GM21717 (cell line): Measurements from ENCODE around the gene KLHL14.
"Not testable (repeated sequence)": the region's sequence is repeated elsewhere in the genome, so short reads cannot be mapped to it uniquely, and the experiment has no call there.

Experiments
- ATAC-seq: cut with Tn5 transposase; IDR thresholded peaks from one replicate; pipeline ENCODE4 v1.9.1; 2021; ENCODE audit warnings: mild to moderate bottlenecking, moderate library complexity; ENCODE audit not compliant: unreplicated experiment

The KLHL14 gene

DNA sequence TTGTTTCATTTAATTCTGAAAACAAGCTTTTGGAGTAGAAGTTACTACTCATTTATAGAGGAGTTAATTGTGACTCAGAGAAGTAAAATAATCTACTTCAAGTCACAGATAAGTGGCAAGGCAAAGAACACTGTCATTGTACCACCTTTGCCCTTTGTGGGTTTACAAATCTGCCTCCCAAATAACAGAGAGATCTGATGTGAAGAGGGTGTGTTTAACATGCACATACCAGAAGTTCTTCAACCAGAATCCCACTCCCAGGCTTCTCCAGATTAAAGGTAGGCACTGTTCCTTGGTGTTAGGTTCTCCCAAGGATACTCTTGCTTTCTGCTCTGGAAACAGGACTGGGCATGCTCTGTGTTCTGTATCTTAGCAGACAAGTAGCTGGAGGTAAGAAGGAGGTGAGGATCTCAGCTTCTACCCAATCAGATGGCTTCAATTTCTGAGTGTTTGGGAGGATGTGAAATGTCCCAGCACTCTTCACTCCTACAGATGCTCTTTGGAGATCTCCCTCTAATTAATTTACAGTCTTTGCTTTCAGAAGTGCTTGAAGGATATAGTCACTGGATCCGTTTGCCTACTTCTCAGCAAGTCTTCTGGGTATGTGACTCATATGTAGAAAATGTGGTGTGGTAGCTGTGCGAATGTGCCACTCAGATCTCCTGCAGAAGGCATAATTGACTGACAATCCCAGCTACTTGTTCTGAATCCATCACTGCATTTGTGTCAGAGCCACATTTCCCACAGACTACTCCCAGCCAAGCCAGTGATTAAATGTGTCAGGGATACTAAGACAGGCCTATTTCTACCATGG is 111.1 kb downstream of the KLHL14 start:
- ATAC-seq = no peak

DNA sequence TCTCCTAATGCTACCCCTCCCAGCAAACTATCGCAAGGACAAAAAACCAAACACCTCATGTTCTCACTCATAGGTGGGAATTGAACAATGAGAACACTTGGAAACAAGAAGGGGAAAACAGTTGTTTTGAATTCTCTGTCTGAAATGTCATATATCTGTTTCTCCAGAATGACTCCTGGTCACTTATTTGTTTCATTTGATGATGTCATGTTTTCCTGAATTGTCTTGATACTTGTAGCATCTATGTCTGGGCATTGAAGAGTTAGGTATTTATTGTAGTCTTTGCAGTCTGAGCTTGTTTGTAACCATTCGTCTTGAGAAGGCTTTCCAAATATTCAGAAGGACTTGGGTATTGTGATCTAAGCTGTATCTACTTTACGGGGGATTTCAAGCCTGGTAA is 118.3 kb downstream of the KLHL14 start:
- ATAC-seq = not testable (repeated sequence)

DNA sequence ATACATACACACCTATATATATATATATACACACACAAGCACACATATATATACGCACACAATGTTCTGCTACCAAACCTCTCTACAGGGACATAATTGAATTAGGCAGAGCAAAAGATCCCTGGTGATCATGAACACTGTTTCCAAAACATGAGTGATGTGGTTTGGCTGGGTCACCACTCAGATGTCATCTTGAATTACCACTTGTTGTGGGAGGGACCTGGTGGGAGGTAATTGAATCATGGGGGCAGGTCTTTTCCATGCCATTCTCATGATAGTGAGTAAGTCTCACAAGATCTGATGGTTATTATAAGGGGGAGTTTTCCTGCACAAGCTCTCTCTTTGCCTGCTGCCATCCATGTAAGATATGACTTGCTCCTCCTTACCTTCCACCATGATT is 135.2 kb downstream of the KLHL14 start:
- ATAC-seq = not testable (repeated sequence)

DNA sequence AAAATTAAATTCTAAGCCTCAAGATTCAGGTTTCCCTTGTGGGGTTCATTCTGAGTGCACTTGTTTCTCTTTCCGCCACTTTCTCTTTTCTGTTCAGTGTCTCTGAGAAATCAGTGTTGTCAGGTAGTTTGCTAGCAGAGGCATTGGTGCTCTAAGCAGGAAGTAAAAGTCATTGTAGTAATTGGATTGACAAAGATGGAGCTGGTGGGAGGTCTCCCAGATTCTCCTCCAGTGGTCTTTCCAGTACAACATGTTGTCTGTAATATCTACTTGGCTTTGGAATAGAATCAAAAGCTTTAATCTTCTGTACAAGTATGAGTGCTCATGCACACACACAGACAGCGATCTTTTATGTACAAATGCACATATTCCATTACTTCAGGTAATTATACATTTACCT is 135.6 kb downstream of the KLHL14 start:
- no peak for ATAC-seq

DNA sequence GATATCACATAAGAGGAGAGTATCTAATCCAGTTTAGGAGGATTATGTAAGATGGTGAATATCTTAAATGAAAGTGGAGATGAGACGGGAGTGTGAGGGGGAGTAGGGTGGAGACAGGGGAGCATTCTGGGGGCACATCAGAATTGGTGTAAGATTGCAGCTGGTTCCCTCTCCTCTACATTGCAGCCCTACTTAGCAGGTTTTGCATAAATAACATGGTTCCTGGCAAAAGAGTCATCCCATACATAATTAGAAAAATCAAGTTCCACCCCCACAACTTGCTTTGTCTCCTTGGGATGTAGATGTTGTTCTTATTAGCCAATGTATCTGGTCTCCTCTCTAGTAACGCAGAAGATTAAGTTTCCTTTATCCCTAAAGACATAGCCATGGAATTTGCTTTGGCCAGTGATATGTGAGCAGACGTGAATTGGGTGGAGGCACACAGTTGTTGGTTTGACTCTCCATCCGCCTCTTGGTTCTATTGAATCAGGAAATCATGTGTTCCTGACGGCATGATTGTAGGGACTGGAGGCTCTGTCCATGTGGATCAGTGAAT is 137.9 kb downstream of the KLHL14 start:
- ATAC-seq = no peak

DNA sequence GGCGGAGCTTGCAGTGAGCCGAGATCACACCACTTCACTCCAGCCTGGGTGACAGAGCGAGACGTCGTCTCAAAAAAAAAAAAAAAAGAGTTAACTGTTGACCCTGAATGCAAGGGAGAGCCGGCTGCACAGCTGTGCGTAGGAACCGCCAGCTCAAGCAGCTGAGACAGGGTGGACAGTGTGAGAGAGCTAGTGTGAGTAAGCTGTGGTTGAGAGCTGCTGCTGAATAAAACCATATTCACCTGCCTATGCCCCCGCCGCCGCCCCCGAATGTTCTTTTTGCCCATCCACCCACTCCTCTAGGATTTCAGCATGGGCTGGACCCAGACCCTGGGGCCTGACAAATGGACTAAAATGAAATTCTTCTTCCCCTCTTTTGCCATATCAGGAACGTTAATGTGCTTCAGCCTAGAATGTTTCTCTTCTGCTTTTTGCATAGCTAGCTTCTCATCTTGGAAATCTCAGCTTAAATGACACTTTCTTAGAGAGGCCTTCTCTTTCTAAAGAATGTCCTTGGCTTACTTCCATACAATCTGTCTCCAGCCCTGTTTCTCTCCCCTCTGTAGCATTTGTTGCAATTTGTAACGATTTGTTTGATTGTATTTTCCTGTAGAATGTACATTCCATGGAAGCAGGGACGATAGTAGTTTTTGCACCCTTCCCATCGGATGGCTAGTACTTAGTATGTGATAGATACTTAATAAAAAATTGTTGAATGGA is 142.7 kb downstream of the KLHL14 start:
- no peak for ATAC-seq

DNA sequence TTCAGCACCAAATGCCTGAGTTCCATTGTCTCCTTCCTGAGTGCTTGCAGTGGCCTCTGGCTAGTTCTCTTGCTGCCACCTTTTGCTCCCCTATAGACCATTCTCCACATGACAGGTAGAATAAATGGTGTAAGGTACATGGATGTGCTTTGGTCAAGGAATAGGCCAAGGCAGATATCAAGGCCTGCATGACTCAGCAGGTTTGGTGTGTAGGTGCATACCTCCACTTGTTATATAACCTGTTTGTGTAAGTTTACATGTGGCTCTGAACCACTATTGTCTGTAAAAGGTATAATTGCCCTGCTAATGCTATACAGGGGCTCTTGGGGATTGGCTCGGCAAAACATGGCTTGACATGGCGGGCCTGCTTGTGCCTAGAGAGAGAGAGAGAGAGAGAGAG is 143.5 kb downstream of the KLHL14 start:
- ATAC-seq = no peak

DNA sequence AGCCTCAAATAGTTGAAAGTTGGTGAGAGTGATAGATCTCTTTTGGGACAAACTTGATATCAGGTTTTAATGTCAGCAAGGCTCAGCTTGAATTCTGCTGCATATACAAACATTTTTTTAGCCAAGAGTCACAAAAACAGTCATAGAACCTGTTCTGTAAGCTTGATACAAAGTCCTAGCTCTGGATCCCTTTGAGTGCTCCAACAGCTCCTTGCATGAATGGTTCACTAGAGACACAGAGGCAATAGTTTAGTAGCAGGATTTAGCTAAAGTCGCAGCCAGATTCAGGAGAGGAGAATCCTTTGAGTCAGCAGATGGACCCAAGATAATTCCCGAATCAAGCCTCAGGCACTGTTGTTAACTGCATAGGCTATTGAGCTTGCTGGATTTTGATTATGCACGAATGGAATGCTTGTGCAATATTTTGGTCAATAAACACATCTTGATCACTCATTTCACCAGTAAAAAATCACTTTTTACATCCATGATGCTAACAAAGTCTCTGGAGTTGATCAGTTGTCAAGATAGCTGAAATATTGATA is 148.6 kb downstream of the KLHL14 start:
- no peak for ATAC-seq

DNA sequence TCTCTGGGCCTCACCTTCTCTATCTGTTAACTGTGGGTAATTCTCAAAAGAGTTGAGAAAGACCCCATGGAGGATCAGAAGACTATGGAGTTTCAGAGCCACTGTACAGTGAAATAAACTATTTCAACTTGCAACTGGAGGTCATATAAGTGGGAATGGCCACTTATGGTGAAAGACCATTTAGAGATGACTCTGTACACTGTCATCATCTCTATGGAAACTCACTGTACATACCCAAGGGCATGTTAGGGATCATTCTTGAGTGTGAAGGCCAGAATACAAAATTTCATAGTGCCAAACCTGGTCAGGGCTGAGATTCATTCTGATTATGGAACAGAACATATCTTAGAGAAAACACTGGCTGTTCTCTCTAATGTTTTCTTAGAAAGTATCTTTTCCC is 149.3 kb downstream of the KLHL14 start:
- ATAC-seq = no peak
